ENCODE measurements around the gene SLC35F1.

DNA sequence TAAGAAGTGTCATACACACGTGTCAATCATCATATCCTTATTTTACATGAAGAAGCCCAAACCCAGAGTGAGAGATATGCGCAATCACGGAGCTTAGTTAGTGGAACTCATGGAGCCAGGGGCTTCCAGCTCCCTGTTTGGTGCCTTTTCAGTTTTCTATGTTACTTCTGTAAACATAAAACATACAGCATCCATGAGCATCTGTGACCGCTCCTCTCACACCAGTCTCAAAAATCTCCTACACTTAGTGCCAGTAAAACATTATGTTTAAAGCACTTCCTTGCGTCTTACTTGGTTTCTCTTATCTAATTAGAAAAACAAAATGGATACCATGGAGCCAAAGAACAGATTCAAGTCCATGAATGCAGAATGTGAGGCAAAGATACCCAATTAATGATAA, 240.4 kb downstream of the SLC35F1 start:
- TF ChIP-seq, protein P1, sequence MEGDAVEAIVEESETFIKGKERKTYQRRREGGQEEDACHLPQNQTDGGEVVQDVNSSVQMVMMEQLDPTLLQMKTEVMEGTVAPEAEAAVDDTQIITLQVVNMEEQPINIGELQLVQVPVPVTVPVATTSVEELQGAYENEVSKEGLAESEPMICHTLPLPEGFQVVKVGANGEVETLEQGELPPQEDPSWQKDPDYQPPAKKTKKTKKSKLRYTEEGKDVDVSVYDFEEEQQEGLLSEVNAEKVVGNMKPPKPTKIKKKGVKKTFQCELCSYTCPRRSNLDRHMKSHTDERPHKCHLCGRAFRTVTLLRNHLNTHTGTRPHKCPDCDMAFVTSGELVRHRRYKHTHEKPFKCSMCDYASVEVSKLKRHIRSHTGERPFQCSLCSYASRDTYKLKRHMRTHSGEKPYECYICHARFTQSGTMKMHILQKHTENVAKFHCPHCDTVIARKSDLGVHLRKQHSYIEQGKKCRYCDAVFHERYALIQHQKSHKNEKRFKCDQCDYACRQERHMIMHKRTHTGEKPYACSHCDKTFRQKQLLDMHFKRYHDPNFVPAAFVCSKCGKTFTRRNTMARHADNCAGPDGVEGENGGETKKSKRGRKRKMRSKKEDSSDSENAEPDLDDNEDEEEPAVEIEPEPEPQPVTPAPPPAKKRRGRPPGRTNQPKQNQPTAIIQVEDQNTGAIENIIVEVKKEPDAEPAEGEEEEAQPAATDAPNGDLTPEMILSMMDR (IDR thresholded peaks at IDR 0.05; ENCODE audit: insufficient read depth, low read length), result no peak
- TF ChIP-seq POLR2AphosphoS5 (IDR thresholded peaks at IDR 0.05; ENCODE audit: low read depth), result no peak

All from HL-60 (cell line).